ENCODE measurements around the gene GOLT1B.
"Not testable (repeated sequence)": the region's sequence is repeated elsewhere in the genome, so short reads cannot be mapped to it uniquely, and the experiment has no call there.

The GOLT1B gene, protein sequence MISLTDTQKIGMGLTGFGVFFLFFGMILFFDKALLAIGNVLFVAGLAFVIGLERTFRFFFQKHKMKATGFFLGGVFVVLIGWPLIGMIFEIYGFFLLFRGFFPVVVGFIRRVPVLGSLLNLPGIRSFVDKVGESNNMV

GRCh38 chr12:21501258-21502163 is at the start of gene GOLT1B, which contains the start of gene RECQL:
Gene GOLT1B, plus strand, starts transcription at chr12:21501789. Its CDS starts 135 bp downstream, at chr12:21501924.
Gene RECQL, minus strand, starts transcription at chr12:21501635. Its CDS starts 2,065 bp downstream, at chr12:21499570.
- DNase-seq (ENCODE audit: low read depth in 2 of 2): peak; percentile 96

GRCh38 chr12:21453312-21453852 is 48.2 kb upstream of the GOLT1B start:
- DNase-seq (ENCODE audit: low read depth in 2 of 2): no peak

DNA sequence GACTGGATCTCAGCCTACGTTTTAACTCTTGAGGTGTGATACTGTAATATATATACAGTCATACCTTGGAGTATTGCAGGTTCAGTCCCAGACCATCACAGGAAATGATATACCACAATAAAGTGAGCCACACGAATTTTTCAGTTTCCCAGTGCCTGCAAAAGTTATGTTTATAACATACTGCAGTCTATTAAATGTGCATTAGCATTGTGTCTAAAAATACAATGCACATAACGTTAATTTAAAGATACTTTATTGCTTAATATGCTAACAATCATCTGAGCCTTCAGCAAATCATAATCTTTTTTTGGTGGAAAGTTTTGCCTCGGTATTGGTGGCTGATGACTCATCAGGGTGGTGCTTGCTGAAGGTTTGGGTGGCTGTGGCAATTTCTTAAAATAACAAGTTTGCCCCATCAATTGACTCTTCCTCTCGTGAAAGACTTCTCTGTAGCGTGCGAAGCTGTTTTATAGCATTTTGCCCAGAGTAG is 45.3 kb upstream of the GOLT1B start:
- no peak for DNase-seq (ENCODE audit: low read depth in 2 of 2)

DNA sequence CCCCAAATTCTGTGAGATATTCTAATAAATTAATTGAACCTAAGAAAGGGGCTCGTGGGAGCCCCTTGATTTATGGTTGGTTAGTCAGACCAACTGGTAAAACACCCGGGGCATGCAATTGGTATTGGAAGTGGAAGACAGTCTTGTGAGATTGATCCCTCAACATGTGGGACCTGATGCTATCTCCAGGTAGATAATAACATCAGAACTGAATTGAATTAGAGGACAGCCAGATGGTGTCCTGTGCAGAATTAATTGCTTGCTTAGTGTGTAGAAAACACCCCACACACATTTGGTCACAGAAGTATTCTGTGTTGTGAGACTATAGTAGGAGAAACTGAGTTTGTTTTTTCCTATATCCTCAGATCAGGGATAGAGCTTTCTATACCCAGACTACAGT is 42.1 kb upstream of the GOLT1B start:
- DNase-seq (ENCODE audit: low read depth in 2 of 2): no peak

GRCh38 chr12:21467334-21467733 is 34.3 kb upstream of the GOLT1B start:
- not testable (repeated sequence) for DNase-seq (ENCODE audit: low read depth in 2 of 2)

DNA sequence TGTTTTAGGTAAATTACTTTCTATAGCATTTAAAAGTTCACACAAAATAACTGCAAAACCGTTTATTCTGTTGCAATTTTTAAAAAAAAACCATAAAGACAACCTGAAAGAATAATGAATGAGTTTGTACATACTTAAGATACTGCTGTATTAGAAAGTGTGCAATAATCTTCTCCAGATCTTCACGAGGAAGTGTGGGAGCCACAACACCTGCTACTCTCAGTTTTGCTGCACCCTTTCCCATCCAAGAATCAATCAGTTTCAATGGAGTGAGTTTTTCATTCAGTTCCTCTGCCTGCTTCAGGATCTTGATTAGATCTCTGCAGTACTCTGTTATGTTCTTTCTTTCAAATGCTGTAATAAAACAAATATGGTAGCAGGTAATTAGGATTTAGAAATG is 30.3 kb upstream of the GOLT1B start:
- DNase-seq (ENCODE audit: low read depth in 2 of 2): no peak

DNA sequence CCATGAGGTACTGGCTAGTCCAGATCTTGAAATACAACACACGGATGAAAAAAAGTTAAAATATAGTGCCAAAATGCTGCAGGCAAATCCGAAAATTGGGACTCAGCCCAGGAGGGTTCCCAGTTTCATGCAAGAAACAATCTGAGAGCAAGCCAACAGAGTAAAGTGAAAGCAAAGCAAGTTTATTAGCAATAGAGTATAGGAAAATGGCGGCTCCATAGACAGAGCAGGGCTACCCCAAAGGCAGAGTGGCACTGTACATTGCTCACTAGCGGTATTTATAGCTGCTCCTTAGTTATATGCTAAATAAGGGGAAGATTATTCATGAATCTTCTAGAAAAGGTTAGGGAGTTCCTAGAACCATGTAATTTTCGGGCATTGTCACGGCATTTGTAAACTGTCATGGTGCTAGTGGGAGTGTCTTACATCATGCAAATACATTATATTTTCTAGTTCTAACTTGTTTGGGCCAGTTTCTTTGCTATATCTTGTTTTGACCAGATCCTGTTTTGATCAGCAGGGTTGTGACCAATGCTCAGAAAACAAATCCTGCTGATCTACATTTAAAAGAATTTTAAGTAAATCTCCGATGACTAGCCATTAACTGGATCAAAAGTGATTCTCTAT is 29.3 kb upstream of the GOLT1B start:
- DNase-seq (ENCODE audit: low read depth in 2 of 2): no peak

DNA sequence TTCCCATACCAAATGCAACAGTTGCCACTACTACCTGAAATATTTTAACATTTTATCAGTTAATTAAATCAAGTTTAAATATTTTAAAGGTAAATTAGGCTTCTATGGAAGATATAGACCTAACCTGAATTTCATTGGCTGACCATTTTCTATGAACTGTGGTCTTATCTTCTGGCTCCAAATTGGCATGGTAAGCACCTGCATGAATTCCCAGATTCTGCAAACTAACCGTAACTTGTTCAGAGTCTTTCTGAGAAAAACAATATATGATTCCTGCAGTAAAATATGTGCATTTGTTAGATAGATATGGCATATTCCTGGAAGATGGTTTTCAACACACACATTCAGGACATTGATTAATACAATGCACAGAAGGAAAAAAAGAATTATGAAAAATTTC is 26.0 kb upstream of the GOLT1B start:
- no peak for DNase-seq (ENCODE audit: low read depth in 2 of 2)

GRCh38 chr12:21476949-21477348 is 24.6 kb upstream of the GOLT1B start:
- no peak for DNase-seq (ENCODE audit: low read depth in 2 of 2)

GRCh38 chr12:21478756-21479455 is 22.7 kb upstream of the GOLT1B start:
- DNase-seq (ENCODE audit: low read depth in 2 of 2): no peak

DNA sequence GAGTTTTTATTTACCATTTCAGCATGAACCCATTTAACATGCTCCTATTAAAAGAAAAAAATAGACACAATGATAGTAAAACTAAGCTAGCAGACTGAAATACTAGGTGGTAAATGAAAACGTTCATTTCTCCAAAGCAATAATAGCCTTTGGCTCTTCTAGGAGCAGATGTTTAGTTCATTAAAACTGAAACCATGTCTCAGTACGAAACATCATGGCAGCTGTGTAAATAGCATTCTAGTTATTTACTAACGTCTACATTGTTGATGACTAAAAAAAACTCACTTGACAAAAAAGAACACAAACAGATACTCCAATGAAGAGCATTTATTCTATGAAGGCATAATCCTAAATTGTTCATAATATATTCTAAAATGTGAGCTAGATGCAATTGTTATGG is 18.1 kb upstream of the GOLT1B start:
- no peak for DNase-seq (ENCODE audit: low read depth in 2 of 2)

DNA sequence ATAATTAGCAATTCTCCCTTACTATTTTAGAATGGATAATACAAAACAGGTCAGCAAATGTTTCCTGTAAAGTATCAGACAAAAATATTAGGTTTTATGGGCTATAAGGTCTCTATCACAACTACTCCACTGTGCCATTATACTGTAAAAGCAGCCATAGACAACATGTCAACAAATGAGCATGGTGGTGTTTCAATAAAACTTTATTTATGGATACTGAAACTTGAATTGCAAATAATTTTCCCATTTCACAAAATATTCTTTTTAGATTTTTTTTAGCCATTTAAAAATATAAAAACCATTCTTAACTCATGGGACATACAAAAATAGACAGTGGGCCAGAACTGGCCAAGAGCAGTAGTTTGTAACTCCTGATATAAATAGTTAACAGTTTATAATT is 15.6 kb upstream of the GOLT1B start:
- no peak for DNase-seq (ENCODE audit: low read depth in 2 of 2)

DNA sequence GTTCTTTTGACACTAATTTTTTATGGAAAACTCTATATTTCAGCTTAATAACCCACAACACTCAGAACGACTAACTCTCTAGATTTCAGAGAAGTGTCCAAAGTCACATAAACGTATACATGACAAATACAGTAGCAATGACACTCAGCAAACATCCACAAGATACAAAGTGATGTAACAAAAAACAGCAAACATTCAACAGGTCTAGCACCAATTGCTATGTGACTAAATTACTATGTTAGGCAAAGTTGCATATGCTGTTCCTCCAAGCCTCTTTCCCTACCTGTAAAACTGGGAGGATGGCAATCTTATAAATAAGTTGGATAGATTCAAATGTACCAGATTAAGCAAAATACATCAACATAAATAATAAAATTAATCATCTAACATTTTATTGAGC is 1.8 kb upstream of the GOLT1B start:
- DNase-seq (ENCODE audit: low read depth in 2 of 2): no peak

DNA sequence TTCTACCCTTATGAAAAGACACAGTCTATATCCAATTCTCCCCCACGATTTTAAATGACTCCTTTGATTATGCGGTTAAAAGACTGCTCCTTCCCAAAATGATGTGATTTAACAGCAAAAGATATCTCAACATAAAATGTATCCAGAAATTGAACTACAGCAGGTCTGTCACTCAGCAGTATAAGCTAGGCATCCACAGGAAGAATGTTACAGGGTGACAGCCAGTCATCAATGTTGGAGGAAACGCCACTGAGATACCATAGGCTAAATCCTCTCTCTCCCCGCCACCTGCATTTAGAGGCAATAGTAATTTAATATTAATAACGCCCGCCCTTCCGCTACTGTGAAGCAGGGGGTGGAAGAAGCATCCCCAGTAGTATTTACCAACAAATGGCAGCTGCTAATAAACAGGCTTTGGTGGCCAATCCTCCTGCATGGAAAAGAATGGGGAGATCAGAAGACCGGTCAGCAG is 767 bp upstream of the GOLT1B start:
- DNase-seq (ENCODE audit: low read depth in 2 of 2): no peak

- DNase-seq (ENCODE audit: low read depth in 2 of 2): no peak
These were observed 541 bp downstream of the GOLT1B start for GRCh38 chr12:21502164-21502496.

GRCh38 chr12:21502872-21503271 is 1.3 kb downstream of the GOLT1B start:
- no peak for DNase-seq (ENCODE audit: low read depth in 2 of 2)

DNA sequence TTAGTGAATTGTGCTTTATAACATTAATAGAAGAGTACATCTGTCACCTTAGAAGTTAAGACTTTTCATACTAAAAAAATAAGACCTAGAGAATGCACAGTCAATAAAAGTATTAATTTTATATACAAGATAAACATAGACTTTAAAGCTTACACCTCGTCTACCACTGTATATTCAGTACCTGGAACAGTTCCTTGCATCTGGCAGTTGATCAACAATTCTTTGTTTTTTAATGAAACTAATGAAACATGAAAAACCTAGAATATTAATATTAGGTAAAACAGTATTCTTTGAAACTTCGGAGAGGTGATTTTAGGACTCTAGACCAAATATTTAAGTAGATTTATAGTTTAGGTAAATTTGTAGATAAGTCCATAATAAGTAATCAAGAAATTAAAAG is 4.3 kb downstream of the GOLT1B start:
- DNase-seq (ENCODE audit: low read depth in 2 of 2): no peak

DNA sequence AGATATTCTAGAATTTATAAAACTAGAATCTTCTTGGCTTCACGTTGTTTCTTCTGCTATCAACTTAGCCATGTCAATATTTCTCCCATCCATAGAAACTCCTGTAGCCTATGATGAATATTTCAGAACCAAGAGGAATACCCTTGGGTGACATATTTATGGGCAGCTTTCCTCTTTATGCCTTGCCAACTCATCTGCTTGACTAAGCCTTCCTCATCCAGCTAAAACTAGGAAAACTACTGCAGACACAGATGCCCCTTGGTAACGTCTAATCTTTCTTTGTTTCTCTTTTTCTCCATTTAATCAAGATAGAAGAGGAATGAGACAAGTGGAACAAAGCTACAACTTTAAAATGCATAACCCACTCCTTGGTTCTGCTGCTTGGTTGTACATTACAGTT is 6.3 kb downstream of the GOLT1B start:
- no peak for DNase-seq (ENCODE audit: low read depth in 2 of 2)

- DNase-seq (ENCODE audit: low read depth in 2 of 2): no peak
These were observed 8.2 kb downstream of the GOLT1B start for GRCh38 chr12:21509768-21510167.

GRCh38 chr12:21516281-21516680 is 14.7 kb downstream of the GOLT1B start:
- DNase-seq (ENCODE audit: low read depth in 2 of 2): no peak

- DNase-seq (ENCODE audit: low read depth in 2 of 2): no peak
These were observed 16.9 kb downstream of the GOLT1B start for GRCh38 chr12:21518451-21518850.

- DNase-seq (ENCODE audit: low read depth in 2 of 2): no peak
These were observed 20.0 kb downstream of the GOLT1B start for GRCh38 chr12:21521541-21521940.

Data from fibroblast of skin of left biceps (primary cell).